ENCODE data around the gene RARRES2.

RARRES2 gene

GRCh38 chr7:150367677-150368095, 26.3 kb upstream of the RARRES2 start:
- H2AK5ac ChIP-seq (ENCODE audit: low read length) = peak overlapping the region; percentile 94
- H2BK120ac ChIP-seq (ENCODE audit: insufficient read depth, low read length, poor library complexity) = peak overlapping the region; percentile 97
- no peaks in the 10 kb centered on the region for H3K9me3 ChIP-seq (ENCODE audit: insufficient read depth, low read depth, low read length)
- H3K9ac ChIP-seq (ENCODE audit: low read length) = no peak overlapping the region
- H3K14ac ChIP-seq (ENCODE audit: low read length) = peak overlapping the region; percentile 82
- H4K12ac ChIP-seq (ENCODE audit: low read depth, low read length) = peak overlapping the region; percentile 94
- peak overlapping the region; percentile 98 for H4K91ac ChIP-seq (ENCODE audit: low read depth, low read length)
- peaks cover 52% of the 10 kb centered on the region for H3K79me1 ChIP-seq (ENCODE audit: low read length)
- peaks cover 41% of the 10 kb centered on the region for H3K79me2 ChIP-seq (ENCODE audit: control insufficient read depth, insufficient read depth, low read length, poor library complexity)
- peak overlapping the region; percentile 91 for H3K18ac ChIP-seq (ENCODE audit: low read length)
- DNase-seq = no peak
- peak overlapping the region; percentile 72 for H3K4me2 ChIP-seq (ENCODE audit: low read length)
- no CpG with 5 or more reads among the region's 8 CpGs for WGBS (ENCODE audit: extremely low coverage, insufficient coverage, insufficient read length)
- peaks cover 35 to 40% of the 10 kb centered on the region in 2 experiments for H3K4me1 ChIP-seq (ENCODE audit: control insufficient read depth in 1 of 2, insufficient read depth in 2 of 2, low read length in 2 of 2)
- peak overlapping the region; percentile 94 for H2BK12ac ChIP-seq (ENCODE audit: low read length)
- no peaks in the 10 kb centered on the region for H3K27me3 ChIP-seq (ENCODE audit: insufficient read depth, low read length)
- no peak overlapping the region for H3K23ac ChIP-seq (ENCODE audit: low read length)
- peak overlapping the region; percentile 100 for H3K27ac ChIP-seq (ENCODE audit: low read depth, low read length)
- H3K36me3 ChIP-seq (ENCODE audit: control insufficient read depth in 1 of 2, insufficient read depth in 2 of 2, low read length in 2 of 2) = peaks cover 30% of the 10 kb centered on the region in 2 experiments
- no peak overlapping the region for H3K4me3 ChIP-seq (ENCODE audit: low read depth, low read length)
- H3K4ac ChIP-seq (ENCODE audit: low read depth, low read length) = peak overlapping the region; percentile 92
- H2BK5ac ChIP-seq (ENCODE audit: low read depth, low read length, poor library complexity) = peak overlapping the region; percentile 99
- peak overlapping the region; percentile 77 for H2AFZ ChIP-seq (ENCODE audit: insufficient read depth, low read length, poor library complexity)
- peak overlapping the region; percentile 92 for H4K8ac ChIP-seq (ENCODE audit: low read depth, low read length)

GRCh38 chr7:150365673-150366398, 24.4 kb upstream of the RARRES2 start:
- H3K23ac ChIP-seq (ENCODE audit: low read length) = no peak overlapping the region
- no peak overlapping the region for H3K4ac ChIP-seq (ENCODE audit: low read depth, low read length)
- H2AFZ ChIP-seq (ENCODE audit: insufficient read depth, low read length, poor library complexity) = no peak overlapping the region
- no peaks in the 10 kb centered on the region for H3K9me3 ChIP-seq (ENCODE audit: insufficient read depth, low read depth, low read length)
- H4K12ac ChIP-seq (ENCODE audit: low read depth, low read length) = no peak overlapping the region
- no peak overlapping the region for H2AK5ac ChIP-seq (ENCODE audit: low read length)
- H4K8ac ChIP-seq (ENCODE audit: low read depth, low read length) = no peak overlapping the region
- peaks cover 25% of the 10 kb centered on the region for H3K79me2 ChIP-seq (ENCODE audit: control insufficient read depth, insufficient read depth, low read length, poor library complexity)
- H3K27me3 ChIP-seq (ENCODE audit: insufficient read depth, low read length) = no peaks in the 10 kb centered on the region
- peak overlapping the region; percentile 38 for H2BK5ac ChIP-seq (ENCODE audit: low read depth, low read length, poor library complexity)
- peaks cover 12% of the 10 kb centered on the region in 2 experiments for H3K36me3 ChIP-seq (ENCODE audit: control insufficient read depth in 1 of 2, insufficient read depth in 2 of 2, low read length in 2 of 2)
- no peak overlapping the region for H3K18ac ChIP-seq (ENCODE audit: low read length)
- peak in 1 of 2 donors; percentile 16 for DNase-seq
- H3K14ac ChIP-seq (ENCODE audit: low read length) = no peak overlapping the region
- H3K9ac ChIP-seq (ENCODE audit: low read length) = no peak overlapping the region
- H3K79me1 ChIP-seq (ENCODE audit: low read length) = peaks cover 45% of the 10 kb centered on the region
- no peak overlapping the region for H3K4me3 ChIP-seq (ENCODE audit: low read depth, low read length)
- H2BK120ac ChIP-seq (ENCODE audit: insufficient read depth, low read length, poor library complexity) = no peak overlapping the region
- no peak overlapping the region for H4K91ac ChIP-seq (ENCODE audit: low read depth, low read length)
- peak overlapping the region; percentile 60 for H3K27ac ChIP-seq (ENCODE audit: low read depth, low read length)
- peaks cover 24 to 34% of the 10 kb centered on the region in 2 experiments for H3K4me1 ChIP-seq (ENCODE audit: control insufficient read depth in 1 of 2, insufficient read depth in 2 of 2, low read length in 2 of 2)
- no CpG with 5 or more reads among the region's 5 CpGs for WGBS (ENCODE audit: extremely low coverage, insufficient coverage, insufficient read length)
- H2BK12ac ChIP-seq (ENCODE audit: low read length) = no peak overlapping the region
- no peak overlapping the region for H3K4me2 ChIP-seq (ENCODE audit: low read length)

- peak overlapping the region; percentile 26 for H2BK120ac ChIP-seq (ENCODE audit: insufficient read depth, low read length, poor library complexity)
- H2AFZ ChIP-seq (ENCODE audit: insufficient read depth, low read length, poor library complexity) = no peak overlapping the region
- H3K4ac ChIP-seq (ENCODE audit: low read depth, low read length) = no peak overlapping the region
- H3K9ac ChIP-seq (ENCODE audit: low read length) = no peak overlapping the region
- H3K4me1 ChIP-seq (ENCODE audit: control insufficient read depth in 1 of 2, insufficient read depth in 2 of 2, low read length in 2 of 2) = peaks cover 19 to 28% of the 10 kb centered on the region in 2 experiments
- no peak overlapping the region for H3K23ac ChIP-seq (ENCODE audit: low read length)
- H2BK5ac ChIP-seq (ENCODE audit: low read depth, low read length, poor library complexity) = no peak overlapping the region
- peaks cover 20% of the 10 kb centered on the region for H3K79me2 ChIP-seq (ENCODE audit: control insufficient read depth, insufficient read depth, low read length, poor library complexity)
- peak overlapping the region; percentile 54 for H3K14ac ChIP-seq (ENCODE audit: low read length)
- no peak overlapping the region for H4K8ac ChIP-seq (ENCODE audit: low read depth, low read length)
- no peak overlapping the region for H3K18ac ChIP-seq (ENCODE audit: low read length)
- DNase-seq = no peak
- H3K27me3 ChIP-seq (ENCODE audit: insufficient read depth, low read length) = no peaks in the 10 kb centered on the region
- H3K4me3 ChIP-seq (ENCODE audit: low read depth, low read length) = no peak overlapping the region
- H3K4me2 ChIP-seq (ENCODE audit: low read length) = no peak overlapping the region
- H3K27ac ChIP-seq (ENCODE audit: low read depth, low read length) = no peak overlapping the region
- H2AK5ac ChIP-seq (ENCODE audit: low read length) = no peak overlapping the region
- no CpG with 5 or more reads among the region's 10 CpGs for WGBS (ENCODE audit: extremely low coverage, insufficient coverage, insufficient read length)
- H4K12ac ChIP-seq (ENCODE audit: low read depth, low read length) = no peak overlapping the region
- H3K36me3 ChIP-seq (ENCODE audit: control insufficient read depth in 1 of 2, insufficient read depth in 2 of 2, low read length in 2 of 2) = peaks cover 6 to 8% of the 10 kb centered on the region in 2 experiments
- no peaks in the 10 kb centered on the region for H3K9me3 ChIP-seq (ENCODE audit: insufficient read depth, low read depth, low read length)
- H3K79me1 ChIP-seq (ENCODE audit: low read length) = peaks cover 39% of the 10 kb centered on the region
- H2BK12ac ChIP-seq (ENCODE audit: low read length) = peak overlapping the region; percentile 51
- H4K91ac ChIP-seq (ENCODE audit: low read depth, low read length) = peak overlapping the region; percentile 19
Measured at GRCh38 chr7:150365194-150365593, 23.8 kb upstream of the RARRES2 start.

GRCh38 chr7:150363872-150364271, 22.4 kb upstream of the RARRES2 start:
- H2BK12ac ChIP-seq (ENCODE audit: low read length) = peak overlapping the region; percentile 28

More at GRCh38 chr7:150363872-150364271, 22.4 kb upstream of the RARRES2 start:
- H3K4me2 ChIP-seq (ENCODE audit: low read length) = no peak overlapping the region
- H3K36me3 ChIP-seq (ENCODE audit: control insufficient read depth in 1 of 2, insufficient read depth in 2 of 2, low read length in 2 of 2) = no peaks in the 10 kb centered on the region
- H3K9me3 ChIP-seq (ENCODE audit: insufficient read depth, low read depth, low read length) = peaks cover 8% of the 10 kb centered on the region
- H4K91ac ChIP-seq (ENCODE audit: low read depth, low read length) = no peak overlapping the region
- H3K27me3 ChIP-seq (ENCODE audit: insufficient read depth, low read length) = no peaks in the 10 kb centered on the region
- H3K9ac ChIP-seq (ENCODE audit: low read length) = no peak overlapping the region
- H3K4me1 ChIP-seq (ENCODE audit: control insufficient read depth in 1 of 2, insufficient read depth in 2 of 2, low read length in 2 of 2) = peaks cover 13 to 21% of the 10 kb centered on the region in 2 experiments
- H3K4ac ChIP-seq (ENCODE audit: low read depth, low read length) = no peak overlapping the region
- no peak overlapping the region for H3K23ac ChIP-seq (ENCODE audit: low read length)
- no peak overlapping the region for H4K12ac ChIP-seq (ENCODE audit: low read depth, low read length)
- H3K14ac ChIP-seq (ENCODE audit: low read length) = no peak overlapping the region
- H2AK5ac ChIP-seq (ENCODE audit: low read length) = no peak overlapping the region
- WGBS (ENCODE audit: extremely low coverage, insufficient coverage, insufficient read length) = no CpG with 5 or more reads among the region's 5 CpGs
- H3K27ac ChIP-seq (ENCODE audit: low read depth, low read length) = no peak overlapping the region
- peaks cover 27% of the 10 kb centered on the region for H3K79me1 ChIP-seq (ENCODE audit: low read length)
- H3K4me3 ChIP-seq (ENCODE audit: low read depth, low read length) = no peak overlapping the region
- no peak overlapping the region for H2BK5ac ChIP-seq (ENCODE audit: low read depth, low read length, poor library complexity)
- H3K79me2 ChIP-seq (ENCODE audit: control insufficient read depth, insufficient read depth, low read length, poor library complexity) = peaks cover 6% of the 10 kb centered on the region
- H2AFZ ChIP-seq (ENCODE audit: insufficient read depth, low read length, poor library complexity) = no peak overlapping the region
- H4K8ac ChIP-seq (ENCODE audit: low read depth, low read length) = no peak overlapping the region
- no peak overlapping the region for H2BK120ac ChIP-seq (ENCODE audit: insufficient read depth, low read length, poor library complexity)
- no peak overlapping the region for H3K18ac ChIP-seq (ENCODE audit: low read length)
- DNase-seq = peak in 1 of 2 donors; percentile 22

Measured in trophoblast cell (in vitro differentiated cells and primary cell).